Activated CD4-positive, alpha-beta T cell treated with anti-CD3 and anti-CD28 coated beads, Interleukin-2, amount 10 ng/mL, durations not matched to agents 7 days and 5 days (primary cell): ENCODE measurements around the gene FAM90A1. TPM values are rescaled to one million over a fixed set of nuclear protein-coding genes. Genes with fewer than 3 reads are reported as not detected.
"Not testable (repeated sequence)": the region's sequence is repeated elsewhere in the genome, so short reads cannot be mapped to it uniquely, and the experiment has no call there.

ENCODE experiments used
- CTCF ChIA-PET: fragments of 350-600 bp; sonication (Branson Sonifier 250); formaldehyde crosslinking; loops from one replicate; lab custom pipeline; 2021; ENCODE audit warnings: antibody characterized with exemption; lab: Charles Lee
- POLR2A ChIA-PET: fragments of 350-600 bp; sonication (Branson Sonifier 250); formaldehyde crosslinking; loops from one replicate; lab custom pipeline; 2021; ENCODE audit warnings: antibody characterized with exemption; lab: Charles Lee
- DNase-seq: peaks from one replicate; pipeline ENCODE4 v3.0.0-alpha.2; 2020
- H3K27ac Mint-ChIP-seq: one replicate; pipeline ENCODE4 v1.8.0; 2021; ENCODE audit warnings: mild to moderate bottlenecking, moderate library complexity, mixed read lengths
- H3K27me3 Mint-ChIP-seq: one replicate; pipeline ENCODE4 v1.8.0; 2021; ENCODE audit warnings: mixed read lengths
- H3K36me3 Mint-ChIP-seq: one replicate; pipeline ENCODE4 v1.8.0; 2021; ENCODE audit warnings: low read depth, mixed read lengths
- H3K4me1 Mint-ChIP-seq: one replicate; pipeline ENCODE4 v1.8.0; 2021; ENCODE audit warnings: mixed read lengths
- H3K4me3 Mint-ChIP-seq: one replicate; pipeline ENCODE4 v1.8.0; 2021; ENCODE audit warnings: mild to moderate bottlenecking, moderate library complexity, mixed read lengths
- H3K9me3 Mint-ChIP-seq: one replicate; pipeline ENCODE4 v1.8.0; 2021; ENCODE audit warnings: mixed read lengths
- total RNA-seq, 2 experiments: library from RNA; stranded (reverse); gene quantifications; one replicate each; pipeline ENCODE4 v1.2.3, GENCODE V29; 2021

The FAM90A1 gene
- total RNA-seq, 2 experiments from 2014 or later: 0.15 TPM; not detected in 1

DNA sequence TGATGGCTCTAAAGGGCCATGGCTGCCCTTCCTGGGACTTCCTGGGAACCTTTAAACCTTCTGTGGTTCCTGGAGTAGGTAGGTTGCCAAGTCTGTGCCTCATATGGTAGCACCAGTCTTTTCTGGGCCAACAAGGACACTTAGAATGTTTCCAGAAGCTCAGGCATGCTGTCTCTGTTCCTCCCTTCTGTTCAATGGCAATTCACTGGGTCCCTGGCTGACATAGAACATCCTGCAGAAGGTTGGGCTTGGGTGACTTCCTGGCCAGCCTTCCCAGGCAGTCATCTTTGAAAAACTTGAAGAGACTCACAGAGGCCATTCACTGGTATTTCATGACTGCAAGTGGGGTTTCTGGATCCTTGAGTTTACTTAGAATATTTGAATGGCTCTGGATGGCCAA is 46.1 kb downstream of the FAM90A1 start:
- DNase-seq, CTCF ChIA-PET, H3K27me3 Mint-ChIP-seq, H3K9me3 Mint-ChIP-seq, H3K36me3 Mint-ChIP-seq, POLR2A ChIA-PET: not testable (repeated sequence)
- Mint-ChIP-seq H3K27ac (peak overlapping the region; percentile 80), H3K4me1 (peaks cover 14% of the 10 kb centered on the region), H3K4me3 (peak overlapping the region; percentile 65)

DNA sequence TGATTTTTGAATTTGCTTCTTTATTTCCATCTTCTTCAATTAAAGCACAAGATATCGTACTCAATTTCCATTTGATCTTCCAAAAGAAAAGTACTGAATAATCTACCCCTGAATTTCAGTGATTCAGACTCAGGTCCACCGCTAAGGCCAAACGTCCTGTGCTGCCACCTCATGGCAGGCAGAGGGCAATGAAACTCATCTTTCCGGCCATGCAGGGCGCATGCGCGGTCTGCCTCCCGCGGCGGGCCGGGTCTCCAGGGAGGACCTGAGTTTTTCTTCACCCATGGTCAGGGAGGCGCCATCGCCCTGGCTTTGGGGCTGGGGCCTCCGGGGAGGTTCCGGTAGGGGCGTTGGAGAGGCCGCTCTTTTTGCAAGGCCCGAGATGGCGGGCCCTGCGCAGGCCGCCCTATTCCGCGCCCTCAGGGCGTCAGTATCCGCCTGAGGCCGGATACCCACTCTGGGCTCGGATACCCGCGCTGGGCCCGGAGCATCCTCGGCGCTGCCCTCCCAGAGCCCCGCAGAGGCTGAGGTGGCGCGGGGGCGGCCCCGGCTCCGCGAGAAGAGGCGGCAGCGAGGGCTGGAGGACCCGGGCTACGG is 47.3 kb downstream of the FAM90A1 start:
- H3K36me3 Mint-ChIP-seq, H3K27me3 Mint-ChIP-seq, H3K9me3 Mint-ChIP-seq, POLR2A ChIA-PET: not testable (repeated sequence)
- H3K27ac Mint-ChIP-seq: peak overlapping the region; percentile 90
- H3K4me1 Mint-ChIP-seq: peaks cover 14% of the 10 kb centered on the region
- H3K4me3 Mint-ChIP-seq: peak overlapping the region; percentile 79
- CTCF ChIA-PET: interaction anchor here (0.9 kb wide), 1 partner anchor 72 kb away, joined by 3 read pairs; no protein-coding TSS in a partner anchor
- DNase-seq: peak; percentile 77

DNA sequence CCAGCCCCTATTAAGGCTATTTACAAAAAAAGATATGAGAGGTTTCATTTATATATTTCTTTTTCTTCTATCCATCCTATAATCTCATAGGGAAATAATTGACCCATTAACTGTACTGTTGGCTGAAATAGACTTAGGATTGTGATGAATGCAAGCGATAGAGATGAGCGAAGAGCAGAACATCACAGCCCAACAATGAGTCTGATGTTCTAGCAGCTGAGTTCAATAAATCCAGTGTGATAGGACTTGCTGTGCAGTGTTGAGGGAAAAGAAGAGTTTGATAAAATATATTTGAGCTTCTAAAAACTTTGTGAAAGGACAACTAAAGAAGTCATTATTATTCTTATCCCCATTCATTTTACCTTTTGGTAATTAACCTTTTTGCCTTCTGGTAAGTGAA is 54.5 kb downstream of the FAM90A1 start:
- POLR2A ChIA-PET, H3K9me3 Mint-ChIP-seq, H3K4me3 Mint-ChIP-seq, H3K27ac Mint-ChIP-seq, CTCF ChIA-PET, H3K4me1 Mint-ChIP-seq, H3K27me3 Mint-ChIP-seq, H3K36me3 Mint-ChIP-seq, DNase-seq: not testable (repeated sequence)

Other genes starting within 250 kb of the FAM90A1 start
- 10 to 100 TPM; 21.4 to 22.5 TPM for gene FOXJ2, start 194.9 kb downstream of the FAM90A1 start, total RNA-seq
- 1 to 10 TPM; 5.4 to 5.9 TPM for gene C3AR1, start 161.3 kb downstream of the FAM90A1 start, total RNA-seq
- gene NECAP1, start 145.3 kb downstream of the FAM90A1 start, total RNA-seq: 10 to 100 TPM; 38.0 to 39.4 TPM
- under 1 TPM in 1 of 2 experiments, not detected in 1; 0.19 TPM for gene CLEC4A, start 104.0 kb downstream of the FAM90A1 start, total RNA-seq
- gene ZNF705A, start 70.6 kb downstream of the FAM90A1 start, total RNA-seq: not detected
- gene CLEC6A, start 228.3 kb upstream of the FAM90A1 start, total RNA-seq: not detected